Choroid plexus epithelial cell (primary cell): Measurements from ENCODE around the gene POLR1B.
"Not testable (repeated sequence)": the region's sequence is repeated elsewhere in the genome, so short reads cannot be mapped to it uniquely, and the experiment has no call there.

Experiments used
- DNase-seq: peaks from one replicate; pipeline ENCODE4 v3.0.0-alpha.2; 2010; ENCODE audit warnings: low read depth
- H3K4me3 ChIP-seq: 2 replicates; pipeline ENCODE4 v1.5.1; 2011; ENCODE audit warnings: low read depth, mild to moderate bottlenecking, control low read depth, low read length, moderate library complexity
- CTCF ChIP-seq: conservative IDR thresholded peaks from 2 replicates; pipeline ENCODE4 v1.5.1; 2011; ENCODE audit warnings: low read depth, mild to moderate bottlenecking, control low read depth, inconsistent platforms, low read length, moderate library complexity

POLR1B gene, protein sequence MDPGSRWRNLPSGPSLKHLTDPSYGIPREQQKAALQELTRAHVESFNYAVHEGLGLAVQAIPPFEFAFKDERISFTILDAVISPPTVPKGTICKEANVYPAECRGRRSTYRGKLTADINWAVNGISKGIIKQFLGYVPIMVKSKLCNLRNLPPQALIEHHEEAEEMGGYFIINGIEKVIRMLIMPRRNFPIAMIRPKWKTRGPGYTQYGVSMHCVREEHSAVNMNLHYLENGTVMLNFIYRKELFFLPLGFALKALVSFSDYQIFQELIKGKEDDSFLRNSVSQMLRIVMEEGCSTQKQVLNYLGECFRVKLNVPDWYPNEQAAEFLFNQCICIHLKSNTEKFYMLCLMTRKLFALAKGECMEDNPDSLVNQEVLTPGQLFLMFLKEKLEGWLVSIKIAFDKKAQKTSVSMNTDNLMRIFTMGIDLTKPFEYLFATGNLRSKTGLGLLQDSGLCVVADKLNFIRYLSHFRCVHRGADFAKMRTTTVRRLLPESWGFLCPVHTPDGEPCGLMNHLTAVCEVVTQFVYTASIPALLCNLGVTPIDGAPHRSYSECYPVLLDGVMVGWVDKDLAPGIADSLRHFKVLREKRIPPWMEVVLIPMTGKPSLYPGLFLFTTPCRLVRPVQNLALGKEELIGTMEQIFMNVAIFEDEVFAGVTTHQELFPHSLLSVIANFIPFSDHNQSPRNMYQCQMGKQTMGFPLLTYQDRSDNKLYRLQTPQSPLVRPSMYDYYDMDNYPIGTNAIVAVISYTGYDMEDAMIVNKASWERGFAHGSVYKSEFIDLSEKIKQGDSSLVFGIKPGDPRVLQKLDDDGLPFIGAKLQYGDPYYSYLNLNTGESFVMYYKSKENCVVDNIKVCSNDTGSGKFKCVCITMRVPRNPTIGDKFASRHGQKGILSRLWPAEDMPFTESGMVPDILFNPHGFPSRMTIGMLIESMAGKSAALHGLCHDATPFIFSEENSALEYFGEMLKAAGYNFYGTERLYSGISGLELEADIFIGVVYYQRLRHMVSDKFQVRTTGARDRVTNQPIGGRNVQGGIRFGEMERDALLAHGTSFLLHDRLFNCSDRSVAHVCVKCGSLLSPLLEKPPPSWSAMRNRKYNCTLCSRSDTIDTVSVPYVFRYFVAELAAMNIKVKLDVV

GRCh38 chr2:112542123-112542983 is at the start of gene POLR1B:
Gene POLR1B, plus strand, starts transcription at chr2:112542465. Its CDS starts 30 bp downstream, at chr2:112542495.
- DNase-seq, result peak; percentile 80
- TF ChIP-seq CTCF, result no peak
- peak within 1 kb of the TSS; percentile 96 for H3K4me3 ChIP-seq

DNA sequence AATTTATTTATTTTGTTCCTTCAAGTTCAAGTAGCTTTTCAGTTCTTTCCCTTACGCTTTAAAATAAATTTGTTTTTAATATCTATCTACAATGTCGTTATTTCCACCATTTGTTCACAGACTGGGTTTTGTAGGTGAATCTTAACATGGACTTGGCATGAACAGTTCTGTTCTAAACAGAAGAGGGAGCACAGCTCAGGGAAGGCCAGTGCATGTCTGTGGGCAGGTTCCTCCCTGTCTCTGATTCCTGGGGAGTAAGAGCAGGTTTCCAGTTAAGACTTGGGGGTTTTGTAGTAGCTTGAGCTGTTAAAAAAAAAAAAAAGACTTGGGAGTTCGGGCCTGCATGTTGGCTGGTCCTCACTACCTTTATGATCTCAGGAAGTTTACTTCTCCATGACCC is 49.2 kb upstream of the POLR1B start:
- peak; percentile 58 for DNase-seq
- no peak overlapping the region for H3K4me3 ChIP-seq
- peak; percentile 52 for TF ChIP-seq CTCF

- DNase-seq, result peak; percentile 59
- no peak overlapping the region for H3K4me3 ChIP-seq
- TF ChIP-seq CTCF, result no peak
These were observed 48.2 kb upstream of the POLR1B start for GRCh38 chr2:112493858-112494648.

GRCh38 chr2:112494828-112495227 is 47.4 kb upstream of the POLR1B start:
- DNase-seq, result no peak
- TF ChIP-seq CTCF, result no peak
- H3K4me3 ChIP-seq, result no peak overlapping the region

DNA sequence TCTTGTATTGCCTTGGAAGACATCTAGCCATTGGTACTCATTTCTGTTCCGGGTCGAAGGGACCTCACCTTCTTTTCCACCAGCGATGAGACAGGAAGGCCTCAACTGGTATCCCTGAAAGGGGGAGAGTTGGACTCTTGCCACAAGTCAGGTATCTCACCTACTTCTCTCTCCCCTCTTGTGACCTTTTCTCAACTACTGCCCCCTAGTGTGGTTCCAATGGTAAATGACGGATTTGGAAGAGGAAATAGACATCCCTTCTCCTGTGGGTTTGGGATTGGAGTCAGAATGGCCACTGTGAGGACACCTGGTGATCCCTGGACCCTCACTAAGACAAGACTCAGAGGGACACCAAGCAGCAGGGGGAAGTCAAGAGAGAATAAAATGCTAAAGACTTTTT is 46.4 kb upstream of the POLR1B start:
- not testable (repeated sequence) for DNase-seq, H3K4me3 ChIP-seq

DNA sequence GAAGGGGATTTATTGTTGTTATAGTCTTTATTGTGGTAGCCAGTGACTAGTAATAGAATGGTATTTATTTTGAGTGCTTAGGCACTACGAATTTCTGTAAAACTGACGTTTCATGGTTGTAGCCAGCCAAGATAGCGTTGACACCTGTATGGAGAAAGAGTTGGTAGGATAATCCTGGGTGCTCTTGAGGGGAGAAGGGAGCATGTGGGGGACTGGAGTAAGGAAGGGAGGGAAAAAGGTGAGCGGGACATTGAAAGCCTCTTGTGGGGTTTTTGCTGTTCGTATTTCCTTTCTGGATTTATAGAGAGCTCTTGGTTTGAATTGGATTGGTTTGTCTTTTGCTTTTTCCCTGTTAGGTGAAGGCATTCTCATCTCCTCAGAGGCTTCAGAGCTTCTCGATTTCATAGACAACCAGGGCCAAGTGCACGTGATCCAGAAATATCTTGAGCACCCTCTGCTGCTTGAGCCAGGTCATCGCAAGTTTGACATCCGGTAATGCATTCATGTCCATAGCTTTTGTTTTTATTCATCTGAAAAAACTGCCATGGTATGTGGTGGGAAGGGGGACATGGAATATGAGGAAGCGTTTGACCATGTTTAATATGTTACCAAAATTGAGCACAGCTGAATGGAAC is 41.3 kb upstream of the POLR1B start:
- not testable (repeated sequence) for H3K4me3 ChIP-seq
- TF ChIP-seq CTCF, result peak; percentile 47
- peak; percentile 67 for DNase-seq

DNA sequence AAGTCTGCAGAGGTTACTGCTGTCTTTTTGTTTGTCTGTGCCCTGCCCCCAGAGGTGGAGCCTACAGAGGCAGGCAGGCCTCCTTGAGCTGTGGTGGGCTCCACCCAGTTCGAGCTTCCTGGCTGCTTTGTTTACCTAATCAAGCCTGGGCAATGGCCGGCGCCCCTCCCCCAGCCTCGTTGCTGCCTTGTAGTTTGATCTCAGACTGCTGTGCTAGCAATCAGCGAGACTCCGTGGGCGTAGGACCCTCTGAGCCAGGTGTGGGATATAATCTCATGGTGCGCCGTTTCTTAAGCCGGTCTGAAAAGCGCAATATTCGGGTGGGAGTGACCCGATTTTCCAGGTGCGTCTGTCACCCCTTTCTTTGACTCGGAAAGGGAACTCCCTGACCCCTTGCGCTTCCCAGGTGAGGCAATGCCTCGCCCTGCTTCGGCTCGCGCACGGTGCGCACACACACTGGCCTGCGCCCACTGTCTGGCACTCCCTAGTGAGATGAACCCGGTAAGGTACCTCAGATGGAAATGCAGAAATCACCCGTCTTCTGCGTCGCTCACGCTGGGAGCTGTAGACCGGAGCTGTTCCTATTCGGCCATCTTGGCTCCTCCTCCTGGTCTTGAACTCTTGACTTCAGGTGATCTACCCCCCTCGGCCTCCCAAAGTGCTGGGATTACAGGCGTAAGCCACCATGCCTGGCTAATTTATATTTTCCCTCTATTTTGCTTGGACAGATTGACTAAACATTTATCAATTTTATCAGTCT is 32.8 kb upstream of the POLR1B start:
- not testable (repeated sequence) for H3K4me3 ChIP-seq, DNase-seq
